GF-D8 (cell line): ENCODE measurements around the gene ADAMTS12.
A peak's percentile ranks its signal among the peaks of the same experiment; 100 is the strongest.
"Not testable (repeated sequence)": the region's sequence is repeated elsewhere in the genome, so short reads cannot be mapped to it uniquely, and the experiment has no call there.

Experiments used
- DNase-seq: peaks from one replicate; lab custom pipeline; 2025; lab: John Stamatoyannopoulos, UW

ADAMTS12 gene

GRCh38 chr5:33524476-33524875 lies 367.3 kb downstream of the ADAMTS12 start:
- no peak for DNase-seq

- DNase-seq: no peak
Measured at GRCh38 chr5:33523208-33523771, 368.5 kb downstream of the ADAMTS12 start.

DNA sequence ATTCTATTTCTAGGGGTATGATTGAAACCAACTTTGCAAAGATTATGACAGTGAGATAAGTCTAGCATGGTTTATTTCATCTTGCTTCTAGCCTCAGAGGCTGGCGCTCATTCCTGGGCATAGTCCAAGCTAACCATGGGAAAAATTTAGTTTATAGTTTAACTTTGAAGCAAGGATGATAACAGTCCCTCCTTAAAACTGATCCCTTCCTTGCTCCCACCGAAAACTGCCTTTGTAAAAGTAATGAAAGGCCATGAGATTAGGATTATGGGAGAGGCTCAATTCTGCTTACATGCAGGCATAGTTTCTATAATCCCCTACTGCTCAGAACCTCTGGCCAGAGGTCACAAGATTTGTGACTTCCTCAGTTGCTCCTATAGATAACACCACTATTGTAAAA lies 375.4 kb downstream of the ADAMTS12 start:
- DNase-seq: no peak

DNA sequence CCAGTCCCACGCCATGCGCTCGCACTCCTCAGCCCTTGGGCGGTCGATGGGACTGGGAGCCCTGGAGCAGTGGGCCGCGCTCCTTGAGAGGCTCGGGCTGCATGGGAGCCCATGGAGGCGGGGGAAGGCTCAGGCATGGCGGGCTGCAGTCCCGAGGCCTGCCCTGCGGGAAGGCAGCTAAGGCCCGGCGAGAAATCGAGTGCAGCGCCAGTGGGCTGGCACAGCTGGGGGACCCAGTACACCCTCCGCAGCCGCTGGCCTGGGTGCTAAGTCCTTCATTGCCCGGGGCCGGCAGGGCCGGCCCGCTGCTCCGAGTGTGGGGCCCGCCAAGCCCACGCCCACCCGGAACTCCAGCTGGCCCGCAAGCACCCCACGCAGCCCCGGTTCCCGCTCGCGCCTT lies 376.4 kb downstream of the ADAMTS12 start:
- DNase-seq: not testable (repeated sequence)

GRCh38 chr5:33513462-33514185 lies 378.2 kb downstream of the ADAMTS12 start:
- no peak for DNase-seq

GRCh38 chr5:33509036-33509435 lies 382.8 kb downstream of the ADAMTS12 start:
- DNase-seq: no peak

GRCh38 chr5:33507426-33507825 lies 384.4 kb downstream of the ADAMTS12 start:
- no peak for DNase-seq

DNA sequence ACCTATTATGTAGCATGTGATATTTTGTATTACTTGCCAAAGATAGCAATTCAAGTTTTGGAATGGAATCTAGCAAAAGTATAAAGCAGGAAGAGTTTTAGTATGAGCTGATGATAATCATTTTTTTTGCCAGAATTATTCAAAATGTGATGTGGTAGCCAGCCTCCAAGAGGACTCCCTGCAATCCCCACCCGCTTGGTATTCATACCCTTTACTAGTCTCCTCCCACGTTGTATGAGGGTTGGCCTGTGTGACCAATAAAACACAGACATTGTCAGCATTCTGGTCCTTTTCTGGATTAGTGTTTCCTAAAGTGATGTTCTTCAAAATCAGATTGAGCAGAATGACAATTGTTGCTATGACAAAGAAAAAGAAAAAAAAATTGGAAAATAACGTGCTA lies 387.2 kb downstream of the ADAMTS12 start:
- DNase-seq: no peak

- DNase-seq: no peak
Measured at GRCh38 chr5:33501899-33502298, 389.9 kb downstream of the ADAMTS12 start.

- DNase-seq: no peak
Measured at GRCh38 chr5:33501260-33501659, 390.5 kb downstream of the ADAMTS12 start.

GRCh38 chr5:33494466-33494865 lies 397.3 kb downstream of the ADAMTS12 start:
- DNase-seq: no peak

- no peak for DNase-seq
Measured at GRCh38 chr5:33491941-33492340, 399.8 kb downstream of the ADAMTS12 start.

DNA sequence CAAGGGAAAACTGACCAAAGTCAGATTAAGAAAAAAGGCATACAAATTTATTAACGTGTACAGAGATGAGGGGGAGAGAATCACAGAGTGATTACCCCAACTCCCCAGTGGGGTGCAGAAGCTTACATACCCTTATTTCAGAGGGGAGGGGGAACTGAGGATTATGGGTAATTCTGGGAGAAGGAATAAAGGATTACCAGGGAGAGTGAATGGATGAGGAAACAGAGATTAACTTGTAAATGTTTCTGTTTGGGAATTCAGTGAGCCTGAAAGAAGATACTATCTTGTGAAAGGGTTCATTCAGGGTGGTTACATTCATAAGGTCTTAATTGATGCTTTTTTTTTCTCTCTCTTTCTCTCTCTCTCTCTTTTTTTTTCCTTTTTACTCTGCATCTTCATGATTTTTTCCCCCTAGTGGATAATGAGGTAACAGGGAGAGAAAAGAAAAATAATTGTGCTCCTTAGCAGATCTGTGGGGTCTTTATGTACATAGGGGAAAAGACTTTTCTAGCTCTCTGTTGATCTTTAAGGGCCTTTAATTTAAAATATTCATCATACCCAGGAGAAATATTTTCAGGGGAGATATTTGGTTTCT lies 401.6 kb downstream of the ADAMTS12 start:
- no peak for DNase-seq

DNA sequence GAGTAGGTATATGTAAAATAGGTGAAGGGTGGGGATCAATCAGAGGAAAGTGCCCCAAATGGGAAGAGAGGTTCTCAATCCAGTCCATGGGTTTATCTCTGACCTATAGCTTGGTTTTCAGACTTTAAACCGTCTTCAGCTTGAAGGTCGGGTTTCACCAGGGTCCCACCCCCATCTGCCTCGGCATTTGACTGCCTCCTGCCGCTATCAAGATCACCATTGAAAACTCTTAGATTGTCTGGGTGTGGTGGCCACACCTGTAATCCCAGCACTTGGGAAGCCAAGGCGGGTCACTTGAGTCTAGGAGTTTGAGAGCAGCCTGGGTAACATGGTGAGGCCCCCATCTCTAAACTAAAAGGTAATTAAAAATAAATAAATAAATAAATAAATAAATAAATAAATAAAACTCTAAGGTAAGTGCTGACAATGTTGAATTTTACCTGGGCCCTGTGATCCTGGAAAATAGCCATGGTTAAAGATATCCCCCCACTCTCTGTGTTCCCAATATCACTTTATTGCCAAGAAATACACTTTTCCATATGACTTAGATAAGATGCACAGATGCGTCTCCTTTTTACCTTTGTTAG lies 402.2 kb downstream of the ADAMTS12 start:
- no peak for DNase-seq

- DNase-seq: no peak
Measured at GRCh38 chr5:33488558-33489355, 403.0 kb downstream of the ADAMTS12 start.

- no peak for DNase-seq
Measured at GRCh38 chr5:33487236-33487635, 404.6 kb downstream of the ADAMTS12 start.

- DNase-seq: no peak
Measured at GRCh38 chr5:33482335-33482734, 409.5 kb downstream of the ADAMTS12 start.

DNA sequence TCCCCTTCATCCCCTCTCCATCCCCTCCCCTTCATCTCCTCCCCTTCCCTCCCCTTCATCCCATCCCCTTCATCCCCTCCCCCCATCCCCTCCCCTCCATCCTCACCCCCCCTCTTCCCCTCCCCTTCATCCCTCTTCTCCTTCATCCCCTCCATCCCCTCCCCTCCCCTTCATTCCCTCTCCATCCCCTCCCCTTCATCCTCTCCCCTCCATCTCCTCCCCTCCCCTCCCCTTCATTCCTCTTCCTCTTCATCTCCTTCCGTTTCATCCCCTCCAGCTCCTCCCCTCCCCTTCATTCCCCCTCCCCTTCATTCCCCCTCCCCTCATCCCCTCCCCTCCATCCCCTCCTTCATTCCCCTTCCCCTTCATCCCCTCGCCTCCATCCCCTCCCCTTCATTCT lies 410.9 kb downstream of the ADAMTS12 start:
- no peak for DNase-seq

DNA sequence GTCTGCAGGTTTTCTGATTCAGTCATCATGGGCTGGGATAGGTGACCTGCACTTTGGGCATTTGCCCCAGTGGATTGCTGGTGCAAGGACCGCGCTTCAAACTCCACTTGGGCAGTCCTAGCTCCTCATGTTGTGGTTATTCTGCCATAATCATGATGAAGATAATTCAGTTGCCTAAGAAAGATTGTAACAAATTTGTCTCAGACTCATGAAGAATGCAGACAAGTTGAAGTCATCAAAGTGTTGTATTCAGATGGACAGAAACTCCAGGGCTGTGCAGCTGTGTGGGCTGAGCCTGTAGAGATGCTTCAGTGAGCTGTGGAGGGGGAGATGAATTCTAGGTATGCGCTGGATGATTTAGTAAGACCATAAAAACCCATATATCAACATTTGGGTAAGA lies 412.5 kb downstream of the ADAMTS12 start:
- no peak for DNase-seq

DNA sequence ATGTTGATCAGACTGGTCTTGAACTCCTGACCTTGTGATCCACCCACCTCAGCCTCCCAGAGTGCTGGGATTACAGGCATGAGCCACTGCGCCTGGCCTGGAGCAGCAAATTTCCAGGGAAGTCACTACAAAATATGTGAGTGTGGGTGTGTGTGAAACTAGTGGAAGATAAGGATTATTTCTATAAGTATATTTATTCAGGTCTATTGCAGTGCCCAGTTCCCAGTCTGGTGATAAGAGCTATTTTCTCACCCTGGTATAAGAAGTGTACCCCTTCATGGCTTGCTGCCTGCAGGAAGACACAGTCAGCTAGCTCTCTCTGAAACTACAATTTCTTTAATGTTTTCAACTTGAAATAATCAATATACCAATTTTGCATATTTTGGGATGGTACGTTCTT lies 414.0 kb downstream of the ADAMTS12 start:
- DNase-seq: no peak

- no peak for DNase-seq
Measured at GRCh38 chr5:33476992-33477391, 414.8 kb downstream of the ADAMTS12 start.

DNA sequence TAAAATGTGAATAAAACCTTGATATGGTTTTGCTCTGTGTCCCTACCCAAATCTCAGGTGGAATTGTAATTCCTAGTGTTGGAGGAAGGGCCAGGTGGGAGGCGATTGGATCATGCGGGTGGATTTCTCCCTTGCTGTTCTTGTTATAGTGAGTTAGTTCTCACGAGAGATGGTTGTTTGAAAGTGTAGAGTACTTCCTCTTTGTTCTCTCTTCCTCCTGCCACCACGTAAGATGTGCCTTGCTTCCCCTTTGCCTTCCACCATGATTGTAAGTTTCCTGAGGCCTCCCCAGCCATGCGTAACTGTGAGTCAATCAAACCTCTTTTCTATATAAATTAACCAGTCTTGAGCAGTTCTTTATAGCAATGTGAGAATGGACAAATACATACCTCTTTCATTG lies 416.1 kb downstream of the ADAMTS12 start:
- DNase-seq: peak; percentile 4
